Bronchial epithelial cell (primary cell): ENCODE measurements around the gene NRN1. TPM values are rescaled to one million over a fixed set of nuclear protein-coding genes. Genes with fewer than 3 reads are reported as not detected.

Experiments used
- DNase-seq: peaks from one replicate; pipeline ENCODE4 v3.0.0-alpha.2; 2010; ENCODE audit warnings: low read depth
- FAIRE-seq: peaks from 2 replicates; lab custom pipeline; 2011; peaks lifted over from hg19 to GRCh38; lab: Jason Lieb, UNC
- H3K27me3 ChIP-seq: 2 replicates; pipeline ENCODE4 v1.5.1; 2011; ENCODE audit warnings: low read length; ENCODE audit not compliant: control insufficient read depth, insufficient read depth
- H3K36me3 ChIP-seq: 2 replicates; pipeline ENCODE4 v1.5.1; 2011; ENCODE audit warnings: low read length; ENCODE audit not compliant: control insufficient read depth, insufficient read depth
- H3K4me3 ChIP-seq: 2 replicates; pipeline ENCODE4 v1.5.1; 2011; ENCODE audit warnings: mild to moderate bottlenecking, low read depth, low read length, control low read depth
- total RNA-seq: library from RNA; depleted of rRNA; stranded (reverse); fragments of >200 nt; gene quantifications from 2 replicates; pipeline ENCODE4 v1.2.1, GENCODE V29; 2014
- TF ChIP-seq, protein P1 (sequence below): IDR thresholded peaks from 2 replicates; pipeline ENCODE4 v1.5.1; 2011; ENCODE audit warnings: mild to moderate bottlenecking, moderate library complexity, low read length, control low read depth, inconsistent platforms; ENCODE audit not compliant: insufficient read depth, severe bottlenecking

NRN1 gene
- total RNA-seq, 1 donor from 2014 or later = not detected

DNA sequence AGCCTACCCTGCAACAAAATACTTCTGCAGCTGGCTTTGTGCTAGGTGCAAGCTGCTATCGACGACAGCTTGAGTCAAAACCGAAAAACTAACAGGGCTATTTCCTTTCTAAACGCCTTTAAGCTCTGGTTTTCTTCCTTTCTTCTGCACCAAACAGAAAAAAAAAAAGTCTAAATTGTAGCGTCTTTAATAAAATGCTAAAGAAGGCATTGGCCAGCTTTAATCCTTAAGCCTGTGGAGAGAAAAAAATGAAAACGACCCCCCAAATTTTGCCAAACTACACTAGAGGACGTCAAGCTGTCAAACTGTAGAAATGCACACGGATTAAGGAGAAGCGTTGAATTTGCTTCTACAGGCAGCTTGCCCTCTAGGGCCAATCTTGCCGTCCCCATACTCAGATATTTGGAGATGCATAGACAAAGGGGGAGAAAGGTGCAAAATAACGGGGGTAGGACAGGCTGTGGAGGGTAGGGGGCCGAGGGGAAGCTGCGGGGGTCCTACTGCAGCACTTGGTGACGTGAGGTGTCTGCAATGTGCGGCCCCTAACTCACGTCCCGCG is 1.4 kb upstream of the NRN1 start:
- FAIRE-seq (no peak), DNase-seq (no peak)
- Histone ChIP-seq H3K36me3 (no peaks in the 10 kb centered on the region), H3K4me3 (peak overlapping the region; percentile 19), H3K27me3 (peaks cover 42% of the 10 kb centered on the region)
- TF ChIP-seq, protein P1, sequence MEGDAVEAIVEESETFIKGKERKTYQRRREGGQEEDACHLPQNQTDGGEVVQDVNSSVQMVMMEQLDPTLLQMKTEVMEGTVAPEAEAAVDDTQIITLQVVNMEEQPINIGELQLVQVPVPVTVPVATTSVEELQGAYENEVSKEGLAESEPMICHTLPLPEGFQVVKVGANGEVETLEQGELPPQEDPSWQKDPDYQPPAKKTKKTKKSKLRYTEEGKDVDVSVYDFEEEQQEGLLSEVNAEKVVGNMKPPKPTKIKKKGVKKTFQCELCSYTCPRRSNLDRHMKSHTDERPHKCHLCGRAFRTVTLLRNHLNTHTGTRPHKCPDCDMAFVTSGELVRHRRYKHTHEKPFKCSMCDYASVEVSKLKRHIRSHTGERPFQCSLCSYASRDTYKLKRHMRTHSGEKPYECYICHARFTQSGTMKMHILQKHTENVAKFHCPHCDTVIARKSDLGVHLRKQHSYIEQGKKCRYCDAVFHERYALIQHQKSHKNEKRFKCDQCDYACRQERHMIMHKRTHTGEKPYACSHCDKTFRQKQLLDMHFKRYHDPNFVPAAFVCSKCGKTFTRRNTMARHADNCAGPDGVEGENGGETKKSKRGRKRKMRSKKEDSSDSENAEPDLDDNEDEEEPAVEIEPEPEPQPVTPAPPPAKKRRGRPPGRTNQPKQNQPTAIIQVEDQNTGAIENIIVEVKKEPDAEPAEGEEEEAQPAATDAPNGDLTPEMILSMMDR = no peak

DNA sequence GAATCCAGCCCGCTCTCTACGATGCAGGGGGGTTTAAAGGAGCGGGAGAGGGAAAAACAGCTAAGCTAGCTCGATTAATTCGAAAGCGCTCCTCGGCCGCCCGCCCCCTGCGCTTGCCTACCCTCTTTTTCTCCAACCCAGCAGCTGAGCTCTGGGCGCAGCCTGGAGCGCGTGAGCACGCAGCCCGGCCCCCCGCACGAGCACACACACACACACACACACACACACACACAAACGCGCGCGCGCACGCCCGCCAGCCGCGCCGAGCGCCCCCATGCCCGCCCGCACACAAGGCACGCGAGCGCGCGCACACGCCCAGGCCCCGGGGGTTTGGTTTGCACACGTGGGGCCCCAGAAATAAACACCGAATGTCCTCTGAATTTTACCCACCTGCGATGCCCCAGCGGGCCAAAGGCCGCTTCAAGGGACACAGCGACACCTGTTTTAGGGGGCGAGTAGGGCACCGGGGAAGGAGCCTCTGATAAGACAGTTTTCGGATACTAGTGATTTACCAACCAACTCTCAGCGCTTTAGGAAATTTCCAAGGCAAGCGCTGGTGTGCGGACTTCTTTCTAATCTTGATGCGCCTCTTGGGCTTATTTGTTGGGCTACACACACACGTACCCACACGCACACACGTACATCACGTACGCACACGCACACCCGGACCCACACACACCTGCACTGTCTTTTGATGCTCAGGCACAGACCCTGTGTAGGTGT is 802 bp upstream of the NRN1 start:
- no peak overlapping the region for H3K4me3 ChIP-seq
- H3K36me3 ChIP-seq = no peaks in the 10 kb centered on the region
- peaks cover 49% of the 10 kb centered on the region for H3K27me3 ChIP-seq
- FAIRE-seq (no peak), DNase-seq (no peak)
- TF ChIP-seq, protein P1 = no peak

DNA sequence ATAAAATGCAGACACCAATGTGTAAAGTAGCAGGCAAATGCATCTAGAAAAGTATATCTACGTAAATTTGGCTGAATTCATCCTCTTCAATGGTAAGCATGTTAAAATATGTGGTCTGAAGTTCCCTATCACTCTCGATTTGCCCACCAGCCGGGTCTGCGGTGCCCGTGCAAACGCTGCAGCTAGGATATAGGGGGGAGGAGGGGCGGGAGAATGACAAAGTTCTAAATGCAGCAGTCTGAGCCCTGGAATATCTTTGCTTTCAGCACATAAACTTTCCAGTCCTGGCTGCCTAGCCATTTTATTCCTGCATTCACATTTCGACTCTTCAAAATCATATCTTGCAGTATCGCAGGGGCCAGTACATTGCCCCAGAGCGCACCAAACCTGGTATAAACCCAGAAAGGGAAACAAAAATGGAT is 708 bp downstream of the NRN1 start:
- DNase-seq (no peak), FAIRE-seq (no peak)
- TF ChIP-seq, protein P1 = no peak
- no peaks in the 10 kb centered on the region for H3K36me3 ChIP-seq
- H3K4me3 ChIP-seq = no peak overlapping the region
- H3K27me3 ChIP-seq = peaks cover 61% of the 10 kb centered on the region

DNA sequence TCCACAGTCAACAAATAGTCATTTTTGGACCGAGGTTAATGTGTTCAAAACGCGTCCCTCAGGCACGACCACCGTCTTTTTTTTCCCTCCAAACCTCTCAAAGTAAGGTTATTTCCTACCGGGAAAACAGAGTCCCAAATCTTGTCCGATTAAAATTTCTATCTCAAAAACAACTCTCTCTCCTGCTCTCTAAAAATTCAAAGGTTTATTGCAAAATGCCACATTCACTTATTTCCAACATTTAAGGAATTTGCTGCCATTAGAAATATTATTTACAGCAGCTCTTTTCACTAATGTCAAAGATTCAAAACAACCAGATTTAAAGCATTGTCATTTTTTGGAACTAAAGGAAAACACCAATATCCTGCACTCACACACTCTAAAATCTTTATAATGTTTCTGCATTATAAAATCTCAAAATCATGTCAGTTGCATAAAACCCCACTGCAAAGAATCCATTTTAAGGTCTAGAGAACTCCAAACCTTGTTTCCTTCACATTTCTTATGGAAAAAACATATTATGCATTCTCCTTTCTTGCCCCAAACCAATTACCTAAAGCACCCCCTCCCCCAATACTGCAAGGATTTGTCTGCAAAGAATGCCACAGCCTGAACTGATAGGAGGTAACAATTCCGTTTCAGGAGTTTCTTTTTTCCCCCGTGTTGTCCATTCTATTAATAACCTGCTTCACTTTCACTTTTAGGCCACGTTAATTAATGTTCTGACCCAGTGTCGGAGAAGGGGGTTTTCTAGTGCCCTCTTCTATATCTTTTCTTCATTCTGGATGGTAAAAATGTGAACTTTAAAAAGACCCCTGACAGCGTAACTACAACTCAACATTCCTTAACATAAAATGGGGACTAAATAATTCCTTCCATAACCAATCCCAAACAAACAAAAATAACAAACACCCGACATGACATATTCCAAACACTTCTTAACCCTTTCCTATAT is 1.4 kb downstream of the NRN1 start:
- peaks cover 63% of the 10 kb centered on the region for H3K27me3 ChIP-seq
- no peak for FAIRE-seq
- DNase-seq = no peak
- TF ChIP-seq, protein P1 = no peak
- no peaks in the 10 kb centered on the region for H3K36me3 ChIP-seq
- H3K4me3 ChIP-seq = no peak overlapping the region

DNA sequence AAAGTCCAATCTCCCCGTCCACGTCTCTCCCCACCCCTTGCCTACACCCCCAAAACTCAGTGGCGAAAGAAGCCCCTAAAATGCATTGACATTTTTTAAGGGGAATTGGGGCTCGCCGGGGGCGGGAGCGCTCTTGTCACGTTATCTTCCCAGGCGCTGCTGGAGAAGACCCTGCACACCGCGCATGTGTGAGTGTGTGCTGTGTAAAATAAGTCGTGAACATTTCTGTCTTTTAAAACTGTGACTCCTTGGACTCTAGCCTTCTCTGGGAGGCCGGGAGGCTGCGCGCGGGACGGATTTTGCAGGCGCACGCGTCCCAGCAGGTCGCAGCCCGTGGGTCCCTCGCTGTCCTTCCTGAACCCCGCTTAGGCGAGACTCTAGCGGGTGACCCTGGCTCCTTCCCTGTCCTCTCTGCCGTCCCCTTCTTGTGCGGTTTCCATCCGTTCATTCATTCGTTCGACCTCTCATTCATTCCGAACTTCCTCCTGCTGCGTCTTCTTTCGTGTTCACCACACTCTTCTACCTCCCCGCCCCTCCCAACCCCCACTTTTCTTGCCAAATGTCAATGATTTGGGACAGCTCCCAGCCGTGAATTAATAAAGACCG is 2.2 kb downstream of the NRN1 start:
- DNase-seq (no peak), FAIRE-seq (no peak)
- TF ChIP-seq, protein P1 = no peak
- peaks cover 68% of the 10 kb centered on the region for H3K27me3 ChIP-seq
- no peak overlapping the region for H3K4me3 ChIP-seq
- no peaks in the 10 kb centered on the region for H3K36me3 ChIP-seq
